Forelimb muscle (tissue), 1 donor: ENCODE results near the gene LHPP. TPM values are rescaled to one million over a fixed set of nuclear protein-coding genes. Genes with fewer than 3 reads are reported as not detected.

Experiments used
- DNase-seq: peaks from one replicate; pipeline ENCODE4 v3.0.0-alpha.2; 2013; ENCODE audit warnings: low read depth
- polyA plus RNA-seq: library from polyadenylated mRNA; unstranded; fragments of 120-200 nt; gene quantifications from one replicate; pipeline ENCODE4 v1.2.1, GENCODE V29; 2013; ENCODE audit not compliant: insufficient read length

Gene LHPP
- polyA plus RNA-seq, 1 donor: 6.9 TPM

DNA sequence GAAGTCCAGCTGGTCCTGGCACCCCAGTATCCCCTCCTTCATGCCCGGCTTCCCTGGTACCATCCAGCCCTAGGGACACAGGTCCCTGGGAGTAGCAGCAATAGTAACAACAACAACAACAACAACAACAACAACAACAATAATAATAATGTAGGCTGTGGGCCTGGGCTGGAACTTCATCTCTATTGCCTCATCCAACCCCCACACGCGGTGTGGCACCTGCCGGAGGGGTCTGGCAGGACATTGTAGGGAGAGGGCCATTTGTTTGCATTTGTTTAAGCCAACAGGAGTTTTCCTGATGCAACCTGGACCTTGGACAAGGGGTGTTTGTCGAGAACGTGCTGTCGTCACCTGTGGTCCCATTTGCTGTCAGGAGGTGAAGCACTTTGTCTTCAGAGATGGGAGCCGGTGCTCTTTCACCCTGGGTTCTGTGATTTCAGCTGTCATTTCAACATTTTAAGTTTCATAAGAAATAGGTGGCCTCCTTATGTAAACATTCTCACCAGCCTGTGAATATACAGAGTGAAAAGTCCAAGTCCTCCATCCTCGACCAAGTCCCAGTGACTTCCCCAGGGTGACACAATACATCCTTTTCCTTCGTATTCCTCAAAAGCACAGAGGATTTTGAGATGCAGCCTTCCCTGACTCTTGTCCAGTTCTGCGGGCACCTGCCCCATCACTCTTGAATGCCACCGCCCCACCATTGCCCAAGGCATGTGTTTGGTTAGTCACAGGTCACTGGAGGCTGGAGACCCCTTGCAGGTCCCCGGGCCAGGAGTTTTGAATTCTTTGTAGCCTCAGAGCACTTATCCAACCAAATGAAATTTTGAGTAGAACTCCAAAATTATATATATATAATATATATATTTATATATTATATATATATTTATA, 9.2 kb downstream of the LHPP start:
- no peak for DNase-seq

DNA sequence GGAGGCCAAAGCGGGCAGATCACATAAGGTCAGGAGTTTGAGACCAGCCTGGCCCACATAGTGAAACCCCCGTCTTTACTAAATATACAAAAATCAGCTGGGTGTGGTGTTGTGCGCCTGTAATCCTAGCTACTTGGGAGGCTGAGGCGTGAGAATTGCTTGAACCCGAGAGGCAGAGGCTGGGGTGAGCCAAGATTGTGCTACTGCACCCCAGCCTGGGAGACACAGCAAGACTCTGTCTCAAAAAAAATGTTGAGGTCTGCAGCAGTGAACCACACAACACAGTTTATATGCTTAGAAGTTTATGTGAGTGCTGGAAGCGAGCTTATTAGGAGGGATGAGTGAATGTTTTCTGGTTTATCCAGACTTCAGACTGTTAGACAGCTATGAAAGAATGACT, 10.4 kb downstream of the LHPP start:
- DNase-seq: no peak

DNA sequence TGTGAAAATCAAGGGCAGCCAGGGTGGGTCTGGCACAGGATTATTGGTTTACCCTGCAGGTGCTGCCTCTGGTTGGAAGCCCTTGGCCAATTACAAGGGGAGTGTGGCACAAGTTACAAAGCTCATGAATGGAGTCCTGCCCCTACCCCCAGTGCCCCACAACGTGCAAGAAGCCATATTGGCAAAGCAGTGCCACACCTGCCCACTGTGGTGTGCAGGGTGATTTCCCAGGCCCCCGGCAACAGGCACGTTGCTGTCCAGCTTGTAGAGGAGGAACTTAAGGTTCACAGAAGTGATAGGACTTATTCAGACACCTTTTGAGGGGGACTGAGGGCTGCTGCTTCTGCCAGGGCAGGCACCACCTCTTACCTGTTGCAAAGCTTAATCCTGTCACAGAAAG, 11.4 kb downstream of the LHPP start:
- no peak for DNase-seq

DNA sequence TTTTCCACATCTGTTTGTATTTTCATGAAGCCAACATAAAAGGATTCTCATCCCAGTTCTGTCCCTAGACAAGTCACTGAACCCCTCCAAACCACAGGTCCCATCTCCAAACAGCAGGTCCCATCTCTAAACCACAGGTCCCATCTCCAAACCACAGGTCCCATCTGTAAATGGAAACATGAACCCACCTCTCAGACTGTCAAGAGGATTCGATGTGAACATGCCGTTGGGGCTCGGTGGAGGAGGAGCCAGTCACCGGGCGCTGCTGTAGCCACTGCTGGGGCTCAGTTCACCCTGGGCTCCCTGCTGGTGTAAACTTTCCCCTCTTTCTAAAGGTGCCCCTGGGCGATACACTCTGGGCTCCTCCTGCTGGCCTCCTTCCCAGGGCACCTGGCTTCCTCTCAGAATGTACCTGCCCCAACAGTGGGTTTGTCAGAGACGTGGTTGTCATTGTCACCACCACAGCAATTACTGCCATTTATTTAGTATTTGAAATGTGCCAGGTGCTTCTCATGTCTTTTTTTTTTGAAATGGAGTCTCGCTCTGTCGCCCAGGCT, 13.0 kb downstream of the LHPP start:
- no peak for DNase-seq

DNA sequence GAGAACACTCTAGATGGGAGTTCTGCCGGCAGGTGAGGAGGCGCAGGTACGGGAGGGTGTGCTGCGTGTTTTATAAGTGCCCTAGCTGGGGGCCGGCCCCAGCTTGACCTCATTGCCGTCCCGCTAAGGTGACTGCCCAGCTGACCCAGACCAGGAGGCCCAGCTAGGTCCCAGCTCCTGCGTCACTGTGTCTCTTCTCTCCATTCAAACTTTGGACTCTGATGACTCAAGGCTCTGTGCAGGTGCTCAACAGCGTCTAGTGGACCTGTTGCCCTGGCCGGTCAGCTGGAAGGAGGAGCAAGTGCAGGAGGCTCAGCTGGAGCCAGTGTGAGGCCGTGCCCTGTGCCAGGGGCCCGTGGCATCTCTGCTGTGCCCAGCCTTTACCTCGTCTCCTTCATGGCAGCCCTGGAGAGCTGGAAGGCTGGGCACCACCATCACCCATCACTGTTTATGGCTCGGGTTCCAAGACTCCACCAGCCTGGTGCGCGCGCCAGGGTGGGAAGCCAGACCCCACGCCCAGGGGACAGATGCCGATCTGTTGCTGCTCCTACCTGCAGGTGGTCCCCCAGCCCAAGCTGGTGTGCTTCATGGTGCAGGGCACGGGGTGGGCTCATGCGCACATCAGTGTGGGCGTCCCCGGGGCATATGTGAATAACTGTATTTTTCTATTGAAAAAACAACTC, 14.6 kb downstream of the LHPP start:
- no peak for DNase-seq

DNA sequence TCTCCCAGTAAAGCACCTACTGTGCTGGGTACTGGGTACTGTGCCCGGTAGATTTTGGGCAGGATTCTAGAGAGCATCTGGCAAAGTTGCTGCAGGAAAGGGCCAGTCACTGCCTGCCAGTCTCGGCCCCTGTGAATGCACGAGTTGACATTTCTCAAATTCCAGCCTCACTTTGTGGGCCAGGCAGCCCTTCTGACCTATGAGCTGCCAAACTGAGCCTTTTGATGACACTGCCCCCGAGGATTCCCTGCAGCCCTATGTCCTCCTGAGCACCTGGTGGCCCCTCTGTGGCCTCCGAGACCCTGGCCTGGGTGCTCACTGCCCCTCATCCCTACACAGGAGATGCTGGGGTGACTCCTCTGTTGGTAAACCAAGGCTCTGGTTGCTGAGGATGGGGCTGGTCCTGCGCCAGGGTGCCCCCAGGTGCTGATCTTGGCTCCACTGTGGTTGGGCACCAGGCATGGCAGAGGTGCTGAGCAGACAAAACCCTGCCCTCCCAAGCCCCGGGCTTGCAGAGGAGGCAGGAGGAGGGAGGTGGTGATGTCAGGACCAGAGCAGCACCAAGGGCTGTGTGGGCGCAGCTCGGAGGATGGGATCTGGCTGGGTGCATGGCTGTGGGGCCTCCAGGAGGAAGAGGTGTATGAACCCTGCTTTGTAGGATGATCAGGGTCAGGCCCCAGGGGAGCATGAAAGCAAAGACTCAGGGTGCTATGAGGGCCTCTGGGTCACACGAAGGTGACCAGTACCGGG, 16.2 kb downstream of the LHPP start:
- DNase-seq: no peak

DNA sequence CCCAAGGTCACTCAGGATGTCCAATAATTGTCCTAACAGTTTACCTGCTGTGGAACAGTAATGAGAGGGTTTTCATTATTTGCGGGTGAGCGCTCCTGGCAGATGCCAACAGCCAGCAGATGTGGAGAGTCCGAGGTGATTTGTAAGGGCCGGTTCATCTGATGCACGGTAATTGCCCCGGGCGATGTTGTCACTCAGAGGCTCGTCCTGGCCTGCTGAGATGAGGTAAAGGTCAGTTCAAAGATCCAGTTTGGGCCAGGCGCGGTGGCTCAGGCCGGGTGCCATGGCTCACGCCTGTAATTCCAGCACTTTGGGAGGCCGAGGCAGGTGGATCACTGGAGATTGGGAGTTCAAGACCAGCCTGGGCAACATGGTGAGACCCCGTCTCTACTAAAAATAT, 16.9 kb downstream of the LHPP start:
- DNase-seq: no peak

DNA sequence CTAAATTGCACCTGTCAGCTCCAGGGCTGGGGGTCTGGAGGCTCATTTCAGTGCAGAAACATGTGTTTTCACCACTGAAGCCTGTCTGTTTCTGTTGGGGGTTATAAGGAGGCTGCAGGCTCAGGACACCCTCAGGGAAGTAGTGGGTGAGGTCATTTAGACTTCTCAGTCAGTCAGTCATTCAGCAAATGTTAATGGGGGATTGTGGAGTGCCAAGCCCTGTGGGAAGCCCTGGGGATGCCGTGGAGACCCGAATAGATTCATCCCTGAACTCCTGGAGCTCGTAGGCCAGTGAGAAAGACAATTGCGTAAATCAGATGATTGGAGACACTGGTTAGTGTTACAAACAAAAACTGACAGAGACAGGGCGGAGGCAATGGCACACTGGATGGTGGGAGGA, 19.2 kb downstream of the LHPP start:
- no peak for DNase-seq

DNA sequence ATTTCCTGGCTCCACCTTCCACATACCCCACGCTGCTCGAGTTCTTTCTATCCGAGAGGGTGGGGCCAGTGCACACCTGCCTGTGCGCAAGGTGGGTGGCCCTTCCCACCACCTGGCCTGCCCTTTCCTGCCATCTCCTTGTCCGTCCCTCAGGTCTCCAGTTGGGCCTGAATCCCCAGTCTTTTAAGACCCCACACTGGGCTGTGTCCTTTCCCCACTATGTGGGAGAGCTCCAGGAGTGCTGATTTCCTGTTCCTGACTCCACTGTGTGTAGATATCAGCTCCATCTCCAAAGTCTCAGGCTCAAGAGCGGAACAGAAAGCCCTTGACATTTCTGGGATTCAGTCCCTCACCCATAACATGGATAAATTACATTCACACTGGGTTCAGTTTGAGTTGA, 20.1 kb downstream of the LHPP start:
- no peak for DNase-seq

DNA sequence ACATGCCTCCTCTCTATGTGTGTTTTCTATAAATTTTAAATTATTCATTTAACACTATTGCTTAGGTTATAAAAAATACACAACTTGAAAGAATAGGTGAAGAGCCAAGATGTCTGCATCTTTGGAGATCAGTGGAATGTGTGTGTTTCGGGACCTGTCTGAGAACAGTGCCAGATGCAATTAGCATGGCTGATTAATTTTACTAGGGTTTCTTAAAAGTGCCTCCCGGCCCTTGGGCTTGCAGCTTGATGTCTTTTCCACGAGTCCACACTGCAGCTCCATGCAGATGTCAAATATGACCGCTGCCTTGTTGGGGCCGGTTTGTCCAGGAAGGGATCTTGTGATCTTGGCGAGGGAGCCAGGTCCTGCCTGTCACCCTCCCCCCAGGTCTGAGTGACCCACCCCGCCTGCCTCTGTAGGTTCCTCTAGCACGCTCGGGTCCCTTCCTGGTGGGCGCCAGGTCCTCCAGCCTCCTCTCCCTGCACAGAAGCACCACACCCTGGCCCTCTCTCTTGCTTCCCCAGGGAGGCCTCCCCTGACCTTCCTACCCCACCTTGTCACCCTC, 20.7 kb downstream of the LHPP start:
- DNase-seq: no peak

DNA sequence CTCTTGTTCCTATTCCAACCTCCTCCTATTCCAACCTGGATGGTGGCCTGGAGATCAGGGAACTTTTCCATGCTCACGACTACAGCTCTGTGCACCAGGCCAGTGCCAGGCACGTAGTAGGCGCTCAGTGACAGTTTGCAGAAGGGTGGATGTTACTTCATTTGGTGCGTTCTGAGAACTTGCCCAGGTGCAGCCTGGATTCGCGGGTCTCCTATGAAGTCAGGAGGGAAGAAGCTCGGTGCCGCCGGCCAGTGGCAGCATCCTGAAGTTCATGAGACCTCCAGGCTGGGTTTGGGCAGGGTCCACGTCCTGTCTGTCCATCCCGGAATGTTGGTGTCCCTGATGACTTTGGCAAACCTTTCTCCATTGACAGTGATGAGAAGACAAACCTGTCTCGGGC, 21.3 kb downstream of the LHPP start:
- no peak for DNase-seq

DNA sequence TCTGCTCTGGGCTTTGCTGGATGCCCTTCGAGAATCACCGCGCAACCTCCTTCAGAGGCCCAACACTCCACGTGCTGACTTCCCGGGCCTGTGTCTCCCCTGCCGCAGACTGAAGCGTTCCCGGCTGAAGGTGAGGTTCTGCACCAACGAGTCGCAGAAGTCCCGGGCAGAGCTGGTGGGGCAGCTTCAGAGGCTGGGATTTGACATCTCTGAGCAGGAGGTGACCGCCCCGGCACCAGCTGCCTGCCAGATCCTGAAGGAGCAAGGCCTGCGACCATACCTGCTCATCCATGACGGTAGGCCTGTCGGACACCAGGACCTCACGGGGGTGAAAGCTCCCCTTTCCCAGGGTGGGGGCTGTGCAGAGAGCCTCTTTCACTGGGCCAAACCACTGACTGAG, 22.4 kb downstream of the LHPP start:
- DNase-seq: no peak

DNA sequence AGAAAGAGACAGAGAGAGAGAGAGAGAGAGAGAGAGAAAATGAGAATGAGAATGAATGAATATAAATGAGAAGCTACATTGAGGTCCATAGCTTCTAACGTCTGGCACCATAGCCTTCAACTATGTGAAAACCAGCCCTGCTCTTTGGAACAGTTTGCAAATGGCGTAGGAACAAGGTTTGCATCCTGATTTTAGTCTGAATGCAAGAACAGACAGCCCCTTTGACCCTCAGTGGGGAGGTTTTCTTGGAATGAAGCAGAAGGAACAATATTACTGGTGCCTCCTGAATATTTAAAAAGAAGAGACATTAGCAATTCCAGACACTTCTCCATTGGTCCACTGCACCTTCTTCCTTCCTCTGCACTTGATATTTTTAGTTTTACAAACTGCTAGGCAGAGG, 23.0 kb downstream of the LHPP start:
- no peak for DNase-seq

DNA sequence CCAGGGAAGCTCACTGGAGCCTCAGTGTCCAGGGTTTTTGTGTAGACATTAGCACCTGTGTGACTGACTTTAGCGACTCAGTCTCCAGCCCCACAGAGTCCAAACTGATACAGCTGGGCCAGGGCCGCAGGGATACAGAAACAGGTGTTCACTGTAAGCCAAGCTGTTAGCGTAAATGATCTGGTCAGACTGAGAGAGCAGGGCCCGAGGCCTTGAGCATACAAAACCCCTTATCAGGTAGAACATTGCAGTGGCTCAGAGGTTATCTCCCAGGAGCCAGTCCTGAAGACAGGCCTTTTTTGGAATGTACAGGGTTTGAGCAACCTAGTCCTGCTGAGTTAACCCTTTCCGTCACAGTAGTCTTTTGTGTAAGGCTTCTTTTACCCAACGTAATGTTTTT, 25.0 kb downstream of the LHPP start:
- no peak for DNase-seq

DNA sequence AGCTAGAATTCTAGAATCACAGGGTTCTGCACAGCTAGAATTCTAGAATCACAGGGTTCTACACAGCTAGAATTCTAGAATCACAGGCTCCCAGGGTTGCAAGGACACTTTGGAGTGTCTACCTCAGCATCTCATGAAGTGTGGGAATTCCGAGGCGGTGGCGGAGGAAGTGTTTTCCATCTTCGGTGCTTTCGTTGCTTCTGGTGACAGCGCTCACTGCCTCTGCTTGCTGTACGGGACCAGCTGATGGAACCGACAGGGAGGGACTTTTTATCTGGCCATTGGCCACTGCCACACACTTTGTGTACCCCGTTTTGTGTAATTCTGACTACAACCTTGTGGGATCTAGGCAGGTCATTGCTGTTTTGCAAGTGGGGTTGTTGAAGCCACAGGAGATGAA, 29.5 kb downstream of the LHPP start:
- DNase-seq: no peak

DNA sequence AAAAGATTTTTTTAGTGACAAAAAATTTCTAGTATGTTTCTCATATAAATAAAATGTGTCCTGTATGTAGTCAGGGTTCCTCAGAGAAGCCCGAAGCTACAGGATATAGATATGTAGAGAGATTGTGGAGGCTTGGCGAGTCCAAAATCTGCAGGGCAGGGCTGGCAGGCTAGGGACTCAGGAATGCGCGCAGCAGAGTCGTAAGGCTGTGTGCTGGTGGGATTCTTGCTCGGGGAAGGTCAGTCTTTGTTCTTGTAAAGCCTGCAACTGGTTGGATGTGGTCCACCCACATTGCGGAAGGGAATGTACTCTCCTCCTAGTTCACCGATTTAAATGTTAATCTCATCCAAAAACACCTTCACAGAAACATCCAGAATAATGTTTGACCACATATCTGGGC, 30.6 kb downstream of the LHPP start:
- DNase-seq: no peak

DNA sequence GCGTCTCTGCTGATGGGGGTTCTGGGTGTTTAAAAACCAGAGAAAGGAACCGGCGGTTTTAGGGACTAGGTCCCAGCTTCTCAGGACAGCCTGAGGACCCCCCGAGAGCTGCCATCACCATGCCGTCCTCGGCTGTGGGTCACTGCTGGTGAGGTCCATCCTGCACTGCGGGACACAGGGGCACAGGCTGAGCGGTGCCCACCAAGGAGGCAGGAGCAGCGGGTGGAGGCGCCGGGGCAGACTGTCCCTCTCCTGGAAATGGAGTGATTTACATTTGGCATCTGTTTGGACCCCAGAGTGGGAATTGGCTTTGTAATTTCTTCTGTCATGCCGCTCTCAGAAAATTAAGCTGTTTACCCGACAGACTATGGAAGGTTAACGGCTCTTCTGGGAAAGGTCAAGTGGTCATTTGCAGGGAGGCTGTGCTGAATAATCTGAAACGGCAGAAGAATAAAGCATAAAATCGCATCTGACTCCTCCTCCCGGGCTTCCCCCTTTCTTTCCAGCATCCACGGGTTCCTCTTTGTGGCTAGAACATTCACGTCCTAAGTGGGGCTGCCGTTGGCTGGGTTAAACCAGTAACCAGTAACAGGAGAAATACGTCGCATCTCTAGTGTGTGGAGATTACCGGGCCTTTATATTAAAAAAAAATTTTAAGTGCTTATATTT, 31.7 kb downstream of the LHPP start:
- no peak for DNase-seq

DNA sequence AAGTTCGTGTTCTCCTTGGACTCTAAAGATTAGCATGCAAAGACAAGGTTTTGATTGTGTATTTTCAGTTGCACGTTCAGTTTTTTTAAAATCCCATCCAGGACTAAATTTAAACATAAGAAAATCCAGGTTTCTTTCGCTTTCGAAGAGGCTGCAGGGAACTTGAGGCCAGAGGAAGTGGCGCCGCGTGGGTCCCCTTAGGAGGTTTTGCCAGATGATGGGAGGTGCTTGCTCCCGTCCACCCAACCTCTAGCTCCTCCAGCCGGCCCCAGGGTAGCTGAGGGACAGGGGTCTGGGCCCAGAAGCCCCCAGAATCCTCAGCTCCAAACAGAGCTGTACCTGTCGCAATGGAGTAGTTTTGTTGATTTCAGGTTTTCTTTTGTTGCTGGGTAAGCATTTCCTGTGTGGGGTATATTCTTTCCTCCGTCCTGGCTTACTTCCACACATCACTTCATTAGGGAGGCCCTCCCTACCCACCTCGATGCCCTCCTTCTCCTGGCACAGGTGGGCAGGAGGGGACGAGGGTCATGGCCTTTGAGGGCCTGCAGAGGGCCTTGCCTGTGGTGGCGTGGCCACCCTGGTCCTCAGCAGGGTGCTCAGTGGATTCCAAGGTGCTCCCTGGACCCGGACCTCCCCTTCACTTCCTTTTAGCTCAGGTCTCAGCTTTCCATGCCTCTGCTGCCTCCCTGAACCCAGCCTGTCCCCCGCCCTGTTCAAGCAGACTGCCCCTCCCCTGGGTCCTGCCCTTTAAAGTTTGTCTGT, 32.6 kb downstream of the LHPP start:
- no peak for DNase-seq

DNA sequence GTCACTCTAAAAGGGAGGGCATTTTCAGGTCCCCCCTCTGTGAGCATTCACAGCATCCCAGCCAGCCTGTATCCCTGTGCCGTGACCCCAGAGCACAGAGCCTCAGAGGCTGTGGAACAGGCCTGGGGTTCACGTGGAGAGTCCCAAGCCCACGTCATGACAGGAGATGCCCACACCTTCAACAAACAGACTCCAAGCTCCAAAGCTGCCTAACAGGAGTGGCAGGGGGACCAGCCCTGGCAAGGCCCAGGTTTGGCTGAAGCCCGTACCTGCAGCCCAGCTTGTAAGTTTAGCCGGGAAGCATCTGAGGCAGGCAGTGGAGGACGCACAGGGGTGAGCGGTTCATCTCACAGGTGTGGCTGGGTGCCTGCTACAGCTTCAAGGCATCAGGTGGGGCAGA, 33.5 kb downstream of the LHPP start:
- DNase-seq: no peak

DNA sequence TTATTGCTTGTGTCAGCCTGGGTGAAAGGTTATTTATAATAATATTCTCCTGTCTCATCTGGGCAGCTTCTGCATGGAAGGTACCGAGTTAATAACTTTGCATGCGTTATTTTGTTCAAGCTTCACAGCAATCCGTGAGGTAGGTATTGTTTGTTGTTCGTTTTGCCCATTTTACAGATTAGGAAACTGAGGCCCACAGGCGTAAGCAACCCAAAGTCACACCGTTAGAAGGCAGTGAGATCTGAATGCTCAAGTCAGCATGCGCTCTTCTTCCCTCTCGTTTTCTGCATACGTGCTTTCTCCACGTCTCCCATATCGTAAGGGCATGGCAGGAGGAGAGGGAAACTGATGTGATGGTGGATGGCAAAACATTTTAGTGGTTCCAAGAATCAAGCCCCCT, 34.1 kb downstream of the LHPP start:
- DNase-seq: no peak

DNA sequence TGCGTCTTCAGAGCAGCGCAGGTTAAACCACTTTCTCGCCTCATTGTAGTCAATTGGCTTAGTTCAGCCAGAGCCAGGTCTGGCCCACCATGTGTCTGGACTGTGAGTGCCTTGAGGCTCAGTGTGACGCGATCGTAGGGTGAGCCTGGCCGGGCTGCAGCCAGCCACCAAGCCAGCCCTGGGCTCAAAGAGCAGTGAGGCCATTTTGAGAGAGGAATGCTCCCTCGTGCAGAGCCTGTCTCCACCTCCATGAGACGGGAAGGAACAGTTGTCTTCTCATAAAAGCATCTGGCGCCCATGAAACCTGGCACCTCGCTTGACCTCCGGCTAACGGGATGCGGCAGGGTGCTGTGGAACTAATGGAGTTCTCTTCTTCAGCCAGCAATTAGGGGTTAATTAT, 34.5 kb downstream of the LHPP start:
- no peak for DNase-seq
